Measurements from ENCODE around the gene B4GALT6. TPM values are rescaled to one million over a fixed set of nuclear protein-coding genes. Genes with fewer than 3 reads are reported as not detected.

Gene B4GALT6
- total and polyA plus RNA-seq, 2 donors (not counting 1 experiment from before 2014, with no cell fraction given) = 1.7 TPM; not detected in 1

- Histone ChIP-seq H3K36me3 (replicated peaks in 1 of 2; ENCODE audit: control extremely low read depth in 1 of 2, control insufficient read depth in 1 of 2, extremely low read depth in 1 of 2, insufficient read depth in 2 of 2, low read length in 1 of 2) (no peaks in the 10 kb centered on the region), H3K9me3 (ENCODE audit: control extremely low read depth in 1 of 3, control insufficient read depth in 2 of 3, insufficient read depth in 1 of 3, low read length in 2 of 3) (no peaks in the 10 kb centered on the region), H2AFZ (ENCODE audit: insufficient read depth, low read depth, low read length, poor library complexity, severe bottlenecking) (no peak overlapping the region), H4K20me1 (ENCODE audit: control insufficient read depth, insufficient read depth, low read length, poor library complexity, severe bottlenecking) (no peaks in the 10 kb centered on the region), H3K4me2 (replicated peaks; ENCODE audit: low read depth, low read length, poor library complexity, severe bottlenecking) (no peak overlapping the region), H3K27me3 (replicated peaks in 1 of 4; ENCODE audit: control extremely low read depth in 1 of 4, control insufficient read depth in 3 of 4, insufficient read depth in 4 of 4, low read length in 3 of 4) (no peaks in the 10 kb centered on the region), H3K27ac (ENCODE audit: low read length in 2 of 2) (no peak overlapping the region), H3K9ac (ENCODE audit: low read length) (no peak overlapping the region), H3K79me2 (ENCODE audit: control insufficient read depth, insufficient read depth, low read length) (no peaks in the 10 kb centered on the region), H3K4me3 (ENCODE audit: control extremely low read depth in 1 of 5, extremely low read depth in 1 of 5, insufficient read depth in 1 of 5, low read depth in 2 of 5, low read length in 4 of 5) (no peak overlapping the region), H3K4me1 (ENCODE audit: control insufficient read depth in 2 of 2, insufficient read depth in 2 of 2, low read length in 2 of 2) (no peaks in the 10 kb centered on the region)
- TF ChIP-seq CTCF (IDR thresholded peaks at IDR 0.05) (no peak), EZH2 (IDR thresholded peaks at IDR 0.05; ENCODE audit: borderline replicate concordance, insufficient read depth, low read depth, low read length, poor library complexity, severe bottlenecking) (no peak)
- ATAC-seq (ENCODE audit: low read depth) (no peak), DNase-seq (no peak)
- Mint-ChIP-seq H3K27me3 (no peaks in the 10 kb centered on the region), H3K9me3 (ENCODE audit: insufficient read depth) (no peaks in the 10 kb centered on the region), H3K4me3 (no peak overlapping the region), H3K4me1 (no peaks in the 10 kb centered on the region), H3K27ac (no peak overlapping the region)
- CTCF ChIA-PET = no interaction called here
- POLR2A ChIA-PET = no interaction called here
- intact Hi-C loops (cut with micrococcal nuclease) = no loop called here
Observed at GRCh38 chr18:31603315-31603714, 81.1 kb downstream of the B4GALT6 start.

- ATAC-seq (ENCODE audit: low read depth) (no peak), DNase-seq (no peak)
- Histone ChIP-seq H2AFZ (ENCODE audit: insufficient read depth, low read depth, low read length, poor library complexity, severe bottlenecking) (no peak overlapping the region), H3K4me2 (replicated peaks; ENCODE audit: low read depth, low read length, poor library complexity, severe bottlenecking) (no peak overlapping the region), H3K27ac (ENCODE audit: low read length in 2 of 2) (no peak overlapping the region), H3K36me3 (replicated peaks in 1 of 2; ENCODE audit: control extremely low read depth in 1 of 2, control insufficient read depth in 1 of 2, extremely low read depth in 1 of 2, insufficient read depth in 2 of 2, low read length in 1 of 2) (no peaks in the 10 kb centered on the region), H4K20me1 (ENCODE audit: control insufficient read depth, insufficient read depth, low read length, poor library complexity, severe bottlenecking) (no peaks in the 10 kb centered on the region), H3K4me1 (ENCODE audit: control insufficient read depth in 2 of 2, insufficient read depth in 2 of 2, low read length in 2 of 2) (no peaks in the 10 kb centered on the region), H3K9ac (ENCODE audit: low read length) (no peak overlapping the region), H3K27me3 (replicated peaks in 1 of 4; ENCODE audit: control extremely low read depth in 1 of 4, control insufficient read depth in 3 of 4, insufficient read depth in 4 of 4, low read length in 3 of 4) (no peaks in the 10 kb centered on the region), H3K4me3 (ENCODE audit: control extremely low read depth in 1 of 5, extremely low read depth in 1 of 5, insufficient read depth in 1 of 5, low read depth in 2 of 5, low read length in 4 of 5) (no peak overlapping the region), H3K9me3 (ENCODE audit: control extremely low read depth in 1 of 3, control insufficient read depth in 2 of 3, insufficient read depth in 1 of 3, low read length in 2 of 3) (no peaks in the 10 kb centered on the region), H3K79me2 (ENCODE audit: control insufficient read depth, insufficient read depth, low read length) (no peaks in the 10 kb centered on the region)
- no peak for TF ChIP-seq CTCF (IDR thresholded peaks at IDR 0.05)
- TF ChIP-seq EZH2 (IDR thresholded peaks at IDR 0.05; ENCODE audit: borderline replicate concordance, insufficient read depth, low read depth, low read length, poor library complexity, severe bottlenecking) = no peak
- no peaks in the 10 kb centered on the region for H3K27me3 Mint-ChIP-seq
- no peak overlapping the region for H3K27ac Mint-ChIP-seq
- no peaks in the 10 kb centered on the region for H3K9me3 Mint-ChIP-seq (ENCODE audit: insufficient read depth)
- CTCF ChIA-PET = no interaction called here
- WGBS (ENCODE audit: insufficient coverage) = 95% methylated on average over 6 of the region's 13 CpGs
- no peaks in the 10 kb centered on the region for H3K4me1 Mint-ChIP-seq
- POLR2A ChIA-PET = no interaction called here
- intact Hi-C loops (cut with micrococcal nuclease) = no loop called here
- H3K4me3 Mint-ChIP-seq = no peak overlapping the region
Observed at GRCh38 chr18:31598021-31598805, 86.2 kb downstream of the B4GALT6 start.
